SU-DHL-6 (cell line): ENCODE results near the gene PRPSAP1.

Experiments
- CTCF ChIP-seq: fragments of 200-600 bp; sonication (generic); IDR thresholded peaks from one replicate; pipeline ENCODE4 v1.5.1; 2017; ENCODE audit warnings: antibody characterized with exemption, mild to moderate bottlenecking, low read length, moderate library complexity; ENCODE audit not compliant: insufficient read depth, poor library complexity, severe bottlenecking
- EZH2phosphoT487 ChIP-seq: fragments of 200-600 bp; sonication (generic), shearing (Covaris generic); conservative IDR thresholded peaks from 2 replicates; pipeline ENCODE4 v1.6.1; 2018; ENCODE audit warnings: mild to moderate bottlenecking, antibody characterized with exemption, low read length, moderate library complexity, mixed read lengths

GRCh38 chr17:76271669-76272540 is 81.8 kb downstream of the PRPSAP1 start:
- TF ChIP-seq CTCF, result no peak
- TF ChIP-seq EZH2phosphoT487, result no peak
